Fibroblast of the aortic adventitia (primary cell): ENCODE measurements around the gene AP2B1. TPM values are rescaled to one million over a fixed set of nuclear protein-coding genes. Genes with fewer than 3 reads are reported as not detected.
A peak's percentile ranks its signal among the peaks of the same experiment; 100 is the strongest.

Experiments used
- DNase-seq: peaks from one replicate; pipeline ENCODE4 v3.0.0-alpha.2; 2010; ENCODE audit warnings: low read depth
- H3K4me3 ChIP-seq: 2 replicates; pipeline ENCODE4 v1.5.1; 2011; ENCODE audit warnings: low read depth, mild to moderate bottlenecking, control low read depth, low read length, moderate library complexity
- CTCF ChIP-seq: IDR thresholded peaks from 2 replicates; pipeline ENCODE4 v1.5.1; 2011; ENCODE audit warnings: mild to moderate bottlenecking, low read length, control low read depth, inconsistent platforms; ENCODE audit not compliant: insufficient read depth
- total RNA-seq: library from RNA; depleted of rRNA; stranded (reverse); fragments of >200 nt; gene quantifications from 2 replicates; pipeline ENCODE4 v1.2.3, GENCODE V29; 2012; ENCODE audit warnings: low replicate concordance

The AP2B1 gene
- 101 and 118 TPM in 2 replicates for total RNA-seq

GRCh38 chr17:35587074-35587961 is at the start of gene AP2B1:
Gene AP2B1 (plus strand): TSS chr17:35587322. CDS start chr17:35594031, 6,709 bp downstream.
- H3K4me3 ChIP-seq, result peak within 1 kb of the TSS; percentile 98
- DNase-seq, result peak; percentile 97
- TF ChIP-seq CTCF, result no peak

GRCh38 chr17:35537601-35538141 is 49.5 kb upstream of the AP2B1 start, which contains the start of gene SLFN12L:
Gene SLFN12L (minus strand): TSS chr17:35537678. CDS start chr17:35522364, 15,314 bp downstream.
- no peak within 1 kb of the TSS for H3K4me3 ChIP-seq
- no peak for TF ChIP-seq CTCF
- DNase-seq, result peak; percentile 28

- H3K4me3 ChIP-seq, result no peak overlapping the region
- TF ChIP-seq CTCF, result no peak
These were observed 47.5 kb upstream of the AP2B1 start for GRCh38 chr17:35539659-35540026.

GRCh38 chr17:35540589-35541404 is 46.3 kb upstream of the AP2B1 start:
- peak; percentile 53 for DNase-seq
- no peak overlapping the region for H3K4me3 ChIP-seq
- TF ChIP-seq CTCF, result no peak

More at GRCh38 chr17:35539659-35540026, 47.5 kb upstream of the AP2B1 start:
- DNase-seq, result no peak

GRCh38 chr17:35541434-35541833 is 45.7 kb upstream of the AP2B1 start:
- TF ChIP-seq CTCF, result no peak
- no peak overlapping the region for H3K4me3 ChIP-seq

GRCh38 chr17:35542990-35543389 is 44.1 kb upstream of the AP2B1 start:
- no peak for TF ChIP-seq CTCF
- no peak for DNase-seq
- no peak overlapping the region for H3K4me3 ChIP-seq

More at GRCh38 chr17:35541434-35541833, 45.7 kb upstream of the AP2B1 start:
- peak; percentile 7 for DNase-seq
